Measurements from ENCODE around the gene DIO1.

GRCh38 chr1:53929246-53929960 lies 35.4 kb downstream of the DIO1 start:
- TF ChIP-seq, protein P1, sequence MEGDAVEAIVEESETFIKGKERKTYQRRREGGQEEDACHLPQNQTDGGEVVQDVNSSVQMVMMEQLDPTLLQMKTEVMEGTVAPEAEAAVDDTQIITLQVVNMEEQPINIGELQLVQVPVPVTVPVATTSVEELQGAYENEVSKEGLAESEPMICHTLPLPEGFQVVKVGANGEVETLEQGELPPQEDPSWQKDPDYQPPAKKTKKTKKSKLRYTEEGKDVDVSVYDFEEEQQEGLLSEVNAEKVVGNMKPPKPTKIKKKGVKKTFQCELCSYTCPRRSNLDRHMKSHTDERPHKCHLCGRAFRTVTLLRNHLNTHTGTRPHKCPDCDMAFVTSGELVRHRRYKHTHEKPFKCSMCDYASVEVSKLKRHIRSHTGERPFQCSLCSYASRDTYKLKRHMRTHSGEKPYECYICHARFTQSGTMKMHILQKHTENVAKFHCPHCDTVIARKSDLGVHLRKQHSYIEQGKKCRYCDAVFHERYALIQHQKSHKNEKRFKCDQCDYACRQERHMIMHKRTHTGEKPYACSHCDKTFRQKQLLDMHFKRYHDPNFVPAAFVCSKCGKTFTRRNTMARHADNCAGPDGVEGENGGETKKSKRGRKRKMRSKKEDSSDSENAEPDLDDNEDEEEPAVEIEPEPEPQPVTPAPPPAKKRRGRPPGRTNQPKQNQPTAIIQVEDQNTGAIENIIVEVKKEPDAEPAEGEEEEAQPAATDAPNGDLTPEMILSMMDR (IDR thresholded peaks at IDR 0.05) = no peak
- TF ChIP-seq POLR2AphosphoS5 (IDR thresholded peaks at IDR 0.05) = no peak
- TF ChIP-seq EP300 (IDR thresholded peaks at IDR 0.05) = no peak
- no peak for TF ChIP-seq POLR2A (IDR thresholded peaks at IDR 0.05)

All from stomach (tissue), 4 donors.